Spleen (tissue), 7 donors: ENCODE measurements around the gene LRPPRC.

Experiments
- POLR2A ChIP-seq, 3 donors: fragments of 450-650 bp; IDR thresholded peaks; one replicate each; pipeline ENCODE4 v1.5.1; 2017; ENCODE audit warnings: antibody characterized with exemption in 3 of 3, mild to moderate bottlenecking in 1 of 3
- POLR2AphosphoS5 ChIP-seq, 3 donors: sonication (generic); formaldehyde crosslinking; IDR thresholded peaks; one replicate each; pipeline ENCODE4 v1.5.1; 2017; ENCODE audit warnings: antibody characterized with exemption in 3 of 3
- TF ChIP-seq, protein P1 (sequence below), 11 experiments: fragments of 200-600 bp in 7 of 11; fragments of 450-650 bp in 4 of 11; sonication (generic) in 4 of 11; IDR thresholded peaks in 8 of 11; conservative IDR thresholded peaks in 3 of 11; 1 replicate in 7 of 11; 2 replicates in 4 of 11; pipeline versions ENCODE4 v1.4.0 to v1.8.0; 2016 to 2021; ENCODE audit warnings: antibody characterized with exemption in 11 of 11, inconsistent platforms in 4 of 11, mild to moderate bottlenecking in 1 of 11
- donor health status: DM: no; HTN: no; CAD: no; lungs with moderate emphysema.
- donor health status: DM: no; HTN: no; CAD: no.
- donor health status: DM: no; HTN: no; CAD: no.

DNA sequence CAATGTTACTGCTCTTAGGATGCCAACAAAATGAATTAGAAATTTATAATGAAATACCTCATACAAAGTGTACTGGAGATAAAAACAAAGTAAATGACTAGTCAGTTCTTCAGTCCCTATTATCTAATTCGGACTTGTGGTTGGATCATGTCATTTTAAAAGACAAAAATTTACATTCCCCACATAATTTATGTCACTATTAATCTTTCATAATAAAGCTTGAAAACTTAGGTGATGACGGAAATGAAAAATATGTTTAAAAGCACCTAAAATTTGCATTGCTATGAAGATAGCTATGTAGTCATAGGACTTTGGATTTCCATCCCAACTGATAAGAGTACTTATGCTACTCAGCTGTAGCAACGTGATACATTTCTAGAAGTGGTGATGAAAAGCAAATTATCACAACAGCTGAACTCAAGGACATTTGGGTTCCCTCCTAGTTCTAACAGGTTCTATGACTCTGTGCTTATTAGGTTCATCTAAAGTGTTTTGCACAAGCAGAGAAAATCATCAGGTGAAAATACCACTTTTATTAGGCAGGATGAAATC is 58.4 kb downstream of the LRPPRC start:
- TF ChIP-seq, protein P1, sequence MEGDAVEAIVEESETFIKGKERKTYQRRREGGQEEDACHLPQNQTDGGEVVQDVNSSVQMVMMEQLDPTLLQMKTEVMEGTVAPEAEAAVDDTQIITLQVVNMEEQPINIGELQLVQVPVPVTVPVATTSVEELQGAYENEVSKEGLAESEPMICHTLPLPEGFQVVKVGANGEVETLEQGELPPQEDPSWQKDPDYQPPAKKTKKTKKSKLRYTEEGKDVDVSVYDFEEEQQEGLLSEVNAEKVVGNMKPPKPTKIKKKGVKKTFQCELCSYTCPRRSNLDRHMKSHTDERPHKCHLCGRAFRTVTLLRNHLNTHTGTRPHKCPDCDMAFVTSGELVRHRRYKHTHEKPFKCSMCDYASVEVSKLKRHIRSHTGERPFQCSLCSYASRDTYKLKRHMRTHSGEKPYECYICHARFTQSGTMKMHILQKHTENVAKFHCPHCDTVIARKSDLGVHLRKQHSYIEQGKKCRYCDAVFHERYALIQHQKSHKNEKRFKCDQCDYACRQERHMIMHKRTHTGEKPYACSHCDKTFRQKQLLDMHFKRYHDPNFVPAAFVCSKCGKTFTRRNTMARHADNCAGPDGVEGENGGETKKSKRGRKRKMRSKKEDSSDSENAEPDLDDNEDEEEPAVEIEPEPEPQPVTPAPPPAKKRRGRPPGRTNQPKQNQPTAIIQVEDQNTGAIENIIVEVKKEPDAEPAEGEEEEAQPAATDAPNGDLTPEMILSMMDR (IDR thresholded peaks at IDR 0.05 in 8 of 11, conservative IDR thresholded peaks at IDR 0.05 in 3 of 11): no peak
- TF ChIP-seq POLR2AphosphoS5 (IDR thresholded peaks at IDR 0.05): no peak
- no peak for TF ChIP-seq POLR2A (IDR thresholded peaks at IDR 0.05)
